ENCODE results near the gene ITPRIPL2.

The ITPRIPL2 gene

DNA sequence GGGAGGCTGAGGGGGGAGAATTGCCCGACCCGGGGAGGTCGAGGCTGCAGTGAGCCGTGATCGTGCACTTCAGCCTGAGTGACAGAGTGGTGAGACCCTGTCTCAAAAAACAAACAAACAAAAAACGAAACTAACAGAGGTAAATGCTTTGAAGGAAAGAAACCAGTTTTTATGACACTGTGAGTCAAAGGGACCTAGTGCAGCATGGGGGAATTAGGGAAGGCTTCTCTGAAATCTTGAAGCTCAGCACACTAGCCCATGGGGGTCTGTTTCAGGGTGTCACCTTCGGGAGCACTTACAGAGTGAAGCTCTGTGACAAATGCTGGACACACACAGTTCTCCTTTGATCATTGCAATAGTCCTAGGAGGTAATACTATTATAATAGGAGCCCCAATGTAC is 16.6 kb downstream of the ITPRIPL2 start:
- Histone ChIP-seq H3K36me3 (ENCODE audit: control insufficient read depth, insufficient read depth, low read length) (no peaks in the 10 kb centered on the region), H3K23ac (ENCODE audit: low read length) (no peak overlapping the region), H4K8ac (ENCODE audit: low read depth, low read length) (no peak overlapping the region), H4K5ac (ENCODE audit: low read length) (no peak overlapping the region), H3K4ac (ENCODE audit: low read depth, low read length) (no peak overlapping the region), H3K79me1 (ENCODE audit: low read length) (no peaks in the 10 kb centered on the region), H3K4me3 (ENCODE audit: low read length) (no peak overlapping the region), H2AK5ac (ENCODE audit: low read length) (no peak overlapping the region), H3K27me3 (ENCODE audit: insufficient read depth, low read length, poor library complexity) (no peaks in the 10 kb centered on the region), H3K4me1 (ENCODE audit: control insufficient read depth, low read depth, low read length) (peaks cover 17% of the 10 kb centered on the region), H2BK15ac (replicated peaks; ENCODE audit: low read depth) (no peak overlapping the region), H3K18ac (ENCODE audit: low read length) (peak overlapping the region; percentile 16), H3K4me2 (ENCODE audit: low read length) (no peak overlapping the region), H3K79me2 (ENCODE audit: control insufficient read depth, insufficient read depth, low read length) (no peaks in the 10 kb centered on the region), H2BK5ac (ENCODE audit: low read length) (peak overlapping the region; percentile 71), H3K9ac (ENCODE audit: low read length) (no peak overlapping the region), H2BK120ac (ENCODE audit: low read depth, low read length) (no peak overlapping the region), H3K56ac (ENCODE audit: low read length) (no peak overlapping the region), H3K27ac (ENCODE audit: low read depth, low read length) (peak overlapping the region; percentile 14)
- DNase-seq, result no peak
- WGBS (ENCODE audit: extremely low coverage, insufficient coverage, low lambda C conversion rate), result no CpG with 5 or more reads among the region's 7 CpGs

DNA sequence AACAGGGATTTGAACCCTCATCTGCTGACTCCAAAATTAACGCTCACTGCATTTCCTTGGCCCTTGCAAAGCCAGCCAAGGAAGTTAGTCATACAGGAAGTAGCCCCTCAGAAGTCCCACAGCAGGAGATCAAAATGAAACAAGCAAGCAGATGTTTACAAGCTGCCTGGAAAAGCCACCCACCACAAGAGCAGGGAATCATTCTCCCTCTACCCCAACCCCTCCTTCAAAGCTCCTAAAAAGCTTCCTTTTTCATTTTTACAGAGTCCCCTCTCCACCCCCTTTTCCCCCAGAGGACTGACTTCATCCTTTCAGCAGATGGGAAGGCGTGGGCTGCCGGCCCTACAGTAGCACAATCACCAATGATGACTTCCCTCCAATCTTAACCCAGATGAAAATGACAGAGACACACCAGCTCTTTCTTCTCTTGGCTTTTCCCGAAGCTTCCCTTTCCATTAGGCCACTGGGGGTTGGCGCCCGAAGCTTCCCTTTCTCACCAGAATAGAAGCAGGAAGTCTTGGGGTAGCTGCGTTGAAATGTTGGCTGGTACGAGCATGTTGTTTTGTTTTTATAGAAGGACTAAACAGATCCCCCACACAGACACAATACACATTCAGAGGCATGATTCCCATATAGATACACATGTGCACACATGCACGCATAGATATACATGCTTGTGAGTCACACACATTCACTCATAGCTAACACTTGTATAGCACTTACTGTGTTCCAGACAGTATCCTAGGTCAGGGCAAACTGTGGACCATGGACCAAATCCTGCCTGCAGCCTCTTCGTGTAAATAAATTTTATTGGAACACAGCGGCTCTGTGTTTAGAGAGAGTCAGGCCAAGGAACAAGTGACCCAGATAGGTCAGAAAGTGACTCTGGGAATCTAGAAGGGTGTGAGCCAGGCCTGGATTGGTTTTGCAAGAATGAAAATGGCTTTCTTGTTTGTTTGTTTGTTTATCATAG is 17.4 kb downstream of the ITPRIPL2 start:
- Histone ChIP-seq H3K23ac (ENCODE audit: low read length) (no peak overlapping the region), H4K8ac (ENCODE audit: low read depth, low read length) (no peak overlapping the region), H3K4me1 (ENCODE audit: control insufficient read depth, low read depth, low read length) (peaks cover 21% of the 10 kb centered on the region), H3K4me2 (ENCODE audit: low read length) (no peak overlapping the region), H2BK5ac (ENCODE audit: low read length) (no peak overlapping the region), H3K18ac (ENCODE audit: low read length) (peak overlapping the region; percentile 16), H3K4ac (ENCODE audit: low read depth, low read length) (peak overlapping the region; percentile 17), H2BK120ac (ENCODE audit: low read depth, low read length) (peak overlapping the region; percentile 63), H3K56ac (ENCODE audit: low read length) (peak overlapping the region; percentile 35), H3K4me3 (ENCODE audit: low read length) (no peak overlapping the region), H2AK5ac (ENCODE audit: low read length) (peak overlapping the region; percentile 0), H3K27ac (ENCODE audit: low read depth, low read length) (peak overlapping the region; percentile 64), H3K79me1 (ENCODE audit: low read length) (no peaks in the 10 kb centered on the region), H3K79me2 (ENCODE audit: control insufficient read depth, insufficient read depth, low read length) (no peaks in the 10 kb centered on the region), H3K9ac (ENCODE audit: low read length) (no peak overlapping the region), H3K27me3 (ENCODE audit: insufficient read depth, low read length, poor library complexity) (no peaks in the 10 kb centered on the region), H2BK15ac (replicated peaks; ENCODE audit: low read depth) (no peak overlapping the region), H3K36me3 (ENCODE audit: control insufficient read depth, insufficient read depth, low read length) (no peaks in the 10 kb centered on the region), H4K5ac (ENCODE audit: low read length) (no peak overlapping the region)
- peak; percentile 90 for DNase-seq
- WGBS (ENCODE audit: extremely low coverage, insufficient coverage, low lambda C conversion rate), result no CpG with 5 or more reads among the region's 11 CpGs

DNA sequence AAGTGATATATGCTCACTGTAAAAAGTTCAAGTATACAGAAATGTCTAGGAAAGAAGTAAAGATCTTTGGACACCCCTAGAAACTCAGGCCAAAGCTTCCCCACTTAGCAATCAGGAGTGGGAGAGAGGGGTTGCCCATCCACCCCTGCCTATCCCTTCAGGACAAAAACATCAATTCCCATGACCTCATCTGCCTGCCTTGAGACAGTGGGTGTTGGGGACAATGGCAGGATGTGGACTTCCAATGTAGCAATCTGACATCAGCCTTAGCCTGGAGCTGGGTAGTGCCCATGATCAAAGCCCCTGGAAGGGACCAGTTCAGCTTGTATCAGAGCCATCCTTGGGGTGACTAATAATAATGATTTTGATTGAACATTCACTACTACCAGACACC is 18.1 kb downstream of the ITPRIPL2 start:
- Histone ChIP-seq H2AK5ac (ENCODE audit: low read length) (peak overlapping the region; percentile 48), H3K56ac (ENCODE audit: low read length) (no peak overlapping the region), H3K4me1 (ENCODE audit: control insufficient read depth, low read depth, low read length) (peaks cover 23% of the 10 kb centered on the region), H3K27me3 (ENCODE audit: insufficient read depth, low read length, poor library complexity) (no peaks in the 10 kb centered on the region), H3K79me1 (ENCODE audit: low read length) (no peaks in the 10 kb centered on the region), H2BK5ac (ENCODE audit: low read length) (peak overlapping the region; percentile 38), H3K23ac (ENCODE audit: low read length) (peak overlapping the region; percentile 57), H4K8ac (ENCODE audit: low read depth, low read length) (no peak overlapping the region), H2BK15ac (replicated peaks; ENCODE audit: low read depth) (no peak overlapping the region), H3K27ac (ENCODE audit: low read depth, low read length) (no peak overlapping the region), H3K79me2 (ENCODE audit: control insufficient read depth, insufficient read depth, low read length) (no peaks in the 10 kb centered on the region), H3K4me3 (ENCODE audit: low read length) (no peak overlapping the region), H2BK120ac (ENCODE audit: low read depth, low read length) (no peak overlapping the region), H3K36me3 (ENCODE audit: control insufficient read depth, insufficient read depth, low read length) (no peaks in the 10 kb centered on the region), H3K4ac (ENCODE audit: low read depth, low read length) (peak overlapping the region; percentile 60), H3K4me2 (ENCODE audit: low read length) (no peak overlapping the region), H3K18ac (ENCODE audit: low read length) (no peak overlapping the region), H4K5ac (ENCODE audit: low read length) (no peak overlapping the region), H3K9ac (ENCODE audit: low read length) (no peak overlapping the region)
- DNase-seq, result peak; percentile 60

DNA sequence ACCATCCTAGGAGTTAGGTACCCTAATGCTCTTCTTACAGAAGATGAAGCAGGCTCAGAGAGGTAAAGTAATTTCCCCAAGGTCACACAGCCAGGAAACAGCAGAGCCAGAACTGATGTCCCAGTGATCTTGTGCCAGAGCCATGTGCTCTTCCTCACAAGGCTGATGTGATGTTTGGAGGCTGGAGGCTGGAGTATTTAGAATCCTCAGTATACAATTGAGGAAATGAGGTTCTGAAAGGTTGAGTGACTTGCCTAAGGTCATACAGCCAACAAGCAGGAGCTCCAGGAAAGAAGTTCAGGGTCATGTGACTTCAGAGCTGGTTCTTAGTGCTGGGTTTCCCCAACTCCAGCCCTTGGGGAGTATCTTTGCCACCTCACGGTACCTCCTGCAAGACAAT is 18.5 kb downstream of the ITPRIPL2 start:
- Histone ChIP-seq H3K36me3 (ENCODE audit: control insufficient read depth, insufficient read depth, low read length) (no peaks in the 10 kb centered on the region), H3K18ac (ENCODE audit: low read length) (no peak overlapping the region), H2BK15ac (replicated peaks; ENCODE audit: low read depth) (no peak overlapping the region), H3K4me1 (ENCODE audit: control insufficient read depth, low read depth, low read length) (peaks cover 23% of the 10 kb centered on the region), H2AK5ac (ENCODE audit: low read length) (peak overlapping the region; percentile 65), H3K9ac (ENCODE audit: low read length) (no peak overlapping the region), H4K5ac (ENCODE audit: low read length) (no peak overlapping the region), H3K79me2 (ENCODE audit: control insufficient read depth, insufficient read depth, low read length) (no peaks in the 10 kb centered on the region), H2BK5ac (ENCODE audit: low read length) (peak overlapping the region; percentile 37), H3K4ac (ENCODE audit: low read depth, low read length) (no peak overlapping the region), H2BK120ac (ENCODE audit: low read depth, low read length) (no peak overlapping the region), H3K27me3 (ENCODE audit: insufficient read depth, low read length, poor library complexity) (no peaks in the 10 kb centered on the region), H3K79me1 (ENCODE audit: low read length) (no peaks in the 10 kb centered on the region), H3K4me3 (ENCODE audit: low read length) (no peak overlapping the region), H3K56ac (ENCODE audit: low read length) (no peak overlapping the region), H4K8ac (ENCODE audit: low read depth, low read length) (no peak overlapping the region), H3K4me2 (ENCODE audit: low read length) (no peak overlapping the region), H3K27ac (ENCODE audit: low read depth, low read length) (no peak overlapping the region), H3K23ac (ENCODE audit: low read length) (peak overlapping the region; percentile 57)
- DNase-seq, result no peak
- WGBS (ENCODE audit: extremely low coverage, insufficient coverage, low lambda C conversion rate), result no CpG with 5 or more reads among the region's 1 CpG

DNA sequence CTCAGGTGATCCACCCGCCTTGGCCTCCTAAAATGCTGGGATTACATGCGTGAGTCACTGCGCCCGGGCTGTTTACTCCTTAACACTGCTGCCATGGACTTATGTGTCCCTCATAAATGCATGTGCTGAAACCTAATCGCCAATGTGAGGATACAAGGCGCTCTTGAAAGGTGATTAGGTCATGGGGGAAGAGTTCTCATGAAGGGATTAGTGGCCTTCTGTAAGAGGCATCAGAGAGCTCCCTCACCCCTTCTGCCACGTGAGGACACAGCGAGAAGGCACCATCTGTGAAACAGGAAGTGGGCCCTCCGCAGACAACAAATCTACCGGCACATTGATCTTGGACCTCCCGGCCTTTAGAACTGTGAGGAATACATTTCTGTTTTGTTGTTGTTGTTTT is 19.1 kb downstream of the ITPRIPL2 start:
- Histone ChIP-seq H4K8ac (ENCODE audit: low read depth, low read length) (no peak overlapping the region), H3K4me3 (ENCODE audit: low read length) (no peak overlapping the region)
- DNase-seq, result no peak

More for the DNA sequence above, 19.1 kb downstream of the ITPRIPL2 start:
- no peak overlapping the region for H3K18ac ChIP-seq (ENCODE audit: low read length)
- H3K27ac ChIP-seq (ENCODE audit: low read depth, low read length), result no peak overlapping the region
- no peak overlapping the region for H2AK5ac ChIP-seq (ENCODE audit: low read length)
- no peaks in the 10 kb centered on the region for H3K36me3 ChIP-seq (ENCODE audit: control insufficient read depth, insufficient read depth, low read length)
- H4K5ac ChIP-seq (ENCODE audit: low read length), result no peak overlapping the region
- H2BK15ac ChIP-seq (replicated peaks; ENCODE audit: low read depth), result no peak overlapping the region
- peak overlapping the region; percentile 46 for H3K56ac ChIP-seq (ENCODE audit: low read length)
- no peaks in the 10 kb centered on the region for H3K79me1 ChIP-seq (ENCODE audit: low read length)
- no peak overlapping the region for H3K9ac ChIP-seq (ENCODE audit: low read length)
- no peaks in the 10 kb centered on the region for H3K79me2 ChIP-seq (ENCODE audit: control insufficient read depth, insufficient read depth, low read length)
- H3K23ac ChIP-seq (ENCODE audit: low read length), result no peak overlapping the region
- H3K27me3 ChIP-seq (ENCODE audit: insufficient read depth, low read length, poor library complexity), result no peaks in the 10 kb centered on the region
- no peak overlapping the region for H3K4me2 ChIP-seq (ENCODE audit: low read length)
- no peak overlapping the region for H2BK120ac ChIP-seq (ENCODE audit: low read depth, low read length)
- WGBS (ENCODE audit: extremely low coverage, insufficient coverage, low lambda C conversion rate), result no CpG with 5 or more reads among the region's 11 CpGs
- H2BK5ac ChIP-seq (ENCODE audit: low read length), result peak overlapping the region; percentile 20
- H3K4me1 ChIP-seq (ENCODE audit: control insufficient read depth, low read depth, low read length), result peaks cover 23% of the 10 kb centered on the region
- H3K4ac ChIP-seq (ENCODE audit: low read depth, low read length), result no peak overlapping the region

All from mesendoderm (in vitro differentiated cells).